Esophagus muscularis mucosa (tissue), 4 donors: ENCODE results near the gene SPRYD7. TPM values are rescaled to one million over a fixed set of nuclear protein-coding genes. Genes with fewer than 3 reads are reported as not detected.

Experiments
- DNase-seq: peaks from one replicate; pipeline ENCODE4 v3.0.0-alpha.2; 2017; ENCODE audit errors: extremely low spot score
- H3K27ac ChIP-seq, 4 donors: fragments of 200-600 bp; sonication (generic); replicated peaks in 1 of 4; 1 replicate in 3 of 4; 2 replicates in 1 of 4; pipeline ENCODE4 v1.5.1; 2016 to 2019; ENCODE audit warnings: mild to moderate bottlenecking in 1 of 4
- H3K27me3 ChIP-seq, 4 donors: fragments of 200-600 bp; sonication (generic); one replicate each; pipeline versions ENCODE4 v1.5.1 to v1.6.0; 2016 to 2019
- H3K36me3 ChIP-seq, 4 donors: fragments of 200-600 bp; sonication (generic); one replicate each; pipeline ENCODE4 v1.5.1; 2016 to 2019
- H3K4me1 ChIP-seq, 4 donors: fragments of 200-600 bp; sonication (generic); one replicate each; pipeline ENCODE4 v1.5.1; 2016 to 2019
- H3K4me3 ChIP-seq, 4 donors: fragments of 200-600 bp; sonication (generic); 1 replicate in 2 of 4; 2 replicates in 2 of 4; pipeline ENCODE4 v1.5.1; 2016 to 2019; ENCODE audit warnings: mild to moderate bottlenecking in 4 of 4, moderate library complexity in 1 of 4
- H3K9me3 ChIP-seq, 4 donors: fragments of 200-600 bp; sonication (generic); 1 replicate in 3 of 4; 2 replicates in 1 of 4; pipeline ENCODE4 v1.5.1; 2016 to 2019
- EP300 ChIP-seq: sonication (generic); formaldehyde crosslinking; IDR thresholded peaks from one replicate; pipeline ENCODE4 v1.6.1; 2017; ENCODE audit warnings: antibody characterized with exemption
- POLR2A ChIP-seq: fragments of 450-650 bp; IDR thresholded peaks from one replicate; pipeline ENCODE4 v1.6.1; 2017; ENCODE audit warnings: antibody characterized with exemption, moderate library complexity, mild to moderate bottlenecking, low read depth
- POLR2AphosphoS5 ChIP-seq, 2 donors: sonication (generic); formaldehyde crosslinking; IDR thresholded peaks; one replicate each; pipeline ENCODE4 v1.6.1; 2017; ENCODE audit warnings: antibody characterized with exemption in 2 of 2
- WGBS: methylation state at CpG from one replicate; pipeline ENCODE4 v1.1.5; 2018; 5-methylcytosine and 5-hydroxymethylcytosine counted together
- intact Hi-C: fragments of 100-400 bp; cut with DNase I; formaldehyde crosslinking; loops from one replicate; pipeline ENCODE4 v1.15.1; 2023
- total RNA-seq, 4 donors: library from RNA; depleted of rRNA; stranded (reverse); fragments of >200 nt; gene quantifications; one replicate each; pipeline versions ENCODE4 v1.1.0 to v1.2.1, GENCODE V29; 2016
- TF ChIP-seq, protein P1 (sequence below), 3 experiments: fragments of 200-600 bp in 2 of 3; fragments of 450-650 bp in 1 of 3; sonication (generic) in 2 of 3; IDR thresholded peaks; one replicate each; pipeline ENCODE4 v1.5.1; 2017 to 2019; ENCODE audit warnings: antibody characterized with exemption in 3 of 3, mild to moderate bottlenecking in 2 of 3, moderate library complexity in 1 of 3

SPRYD7 gene
- total RNA-seq, 4 donors from 2014 or later: 10.9 to 18.8 (median 15.0) TPM

DNA sequence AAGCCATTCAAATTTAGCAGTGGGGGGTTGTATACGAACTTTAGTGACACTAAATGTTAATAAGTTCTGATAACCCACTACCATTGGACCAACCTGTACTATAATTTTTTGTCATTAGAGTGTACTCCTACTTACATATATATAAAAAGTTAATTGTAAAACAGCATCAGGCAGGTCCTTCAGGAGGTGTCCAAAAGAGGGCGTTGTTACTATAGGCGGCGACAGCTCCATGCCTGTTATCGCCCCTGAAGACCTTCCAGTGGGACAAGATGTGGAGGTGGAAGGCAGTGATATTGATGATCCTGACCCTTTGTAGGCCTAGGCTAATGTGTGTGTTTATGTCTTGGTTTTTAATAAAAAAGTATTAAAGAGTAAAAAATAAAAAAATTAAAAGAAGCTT lies 27.5 kb downstream of the SPRYD7 start:
- no peak overlapping the region for H3K4me3 ChIP-seq
- no peak for DNase-seq
- H3K9me3 ChIP-seq: no peaks in the 10 kb centered on the region
- TF ChIP-seq, protein P1, sequence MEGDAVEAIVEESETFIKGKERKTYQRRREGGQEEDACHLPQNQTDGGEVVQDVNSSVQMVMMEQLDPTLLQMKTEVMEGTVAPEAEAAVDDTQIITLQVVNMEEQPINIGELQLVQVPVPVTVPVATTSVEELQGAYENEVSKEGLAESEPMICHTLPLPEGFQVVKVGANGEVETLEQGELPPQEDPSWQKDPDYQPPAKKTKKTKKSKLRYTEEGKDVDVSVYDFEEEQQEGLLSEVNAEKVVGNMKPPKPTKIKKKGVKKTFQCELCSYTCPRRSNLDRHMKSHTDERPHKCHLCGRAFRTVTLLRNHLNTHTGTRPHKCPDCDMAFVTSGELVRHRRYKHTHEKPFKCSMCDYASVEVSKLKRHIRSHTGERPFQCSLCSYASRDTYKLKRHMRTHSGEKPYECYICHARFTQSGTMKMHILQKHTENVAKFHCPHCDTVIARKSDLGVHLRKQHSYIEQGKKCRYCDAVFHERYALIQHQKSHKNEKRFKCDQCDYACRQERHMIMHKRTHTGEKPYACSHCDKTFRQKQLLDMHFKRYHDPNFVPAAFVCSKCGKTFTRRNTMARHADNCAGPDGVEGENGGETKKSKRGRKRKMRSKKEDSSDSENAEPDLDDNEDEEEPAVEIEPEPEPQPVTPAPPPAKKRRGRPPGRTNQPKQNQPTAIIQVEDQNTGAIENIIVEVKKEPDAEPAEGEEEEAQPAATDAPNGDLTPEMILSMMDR (IDR thresholded peaks at IDR 0.05): no peak
- TF ChIP-seq EP300: no peak
- TF ChIP-seq POLR2AphosphoS5 (IDR thresholded peaks at IDR 0.05): no peak
- TF ChIP-seq POLR2A: no peak
- H3K4me1 ChIP-seq: no peaks in the 10 kb centered on the region
- H3K27me3 ChIP-seq: no peaks in the 10 kb centered on the region
- WGBS: 89% methylated on average over 5 of the region's 5 CpGs
- H3K36me3 ChIP-seq: peaks cover 0 to 18% (median 8%) of the 10 kb centered on the region in 4 donors
- H3K27ac ChIP-seq: no peak overlapping the region
- intact Hi-C loops: no loop called here

DNA sequence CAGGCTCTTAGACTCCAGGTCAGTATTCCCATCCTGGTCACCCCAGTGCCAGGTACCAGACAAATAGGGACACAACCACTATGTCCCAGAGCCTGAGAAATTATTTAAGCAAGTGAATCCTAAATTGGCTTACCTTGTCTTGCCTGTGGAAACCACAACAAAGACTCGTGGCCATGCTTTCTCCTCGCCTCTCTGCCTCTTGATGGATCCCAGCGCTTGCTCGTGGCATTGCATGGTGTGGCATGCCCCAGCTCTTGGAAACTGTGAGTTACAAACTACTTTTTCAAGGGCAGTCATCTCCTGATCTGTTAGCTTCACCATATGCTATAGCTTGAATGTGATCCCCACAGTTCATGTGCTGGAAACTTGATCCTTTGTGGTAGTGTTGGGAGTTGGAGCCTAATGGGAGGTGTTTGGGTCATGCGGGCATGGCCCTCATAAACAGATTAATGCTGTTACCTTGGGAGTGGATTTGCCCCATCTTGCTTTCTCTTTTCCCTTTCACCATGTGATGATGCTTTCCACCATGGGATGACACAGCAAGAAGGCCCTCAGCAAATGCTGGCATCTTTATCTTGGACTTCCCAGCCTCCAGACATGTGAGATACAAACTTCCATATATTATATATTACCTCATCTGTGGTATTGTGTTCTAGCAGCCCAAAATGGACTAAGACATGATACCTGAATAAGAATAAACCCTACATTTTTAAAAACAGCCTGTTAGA lies 31.2 kb downstream of the SPRYD7 start:
- H3K9me3 ChIP-seq: no peaks in the 10 kb centered on the region
- WGBS: 96% methylated on average over 5 of the region's 5 CpGs
- H3K27me3 ChIP-seq: no peaks in the 10 kb centered on the region
- no peaks in the 10 kb centered on the region for H3K36me3 ChIP-seq
- intact Hi-C loops: no loop called here
- no peak overlapping the region for H3K27ac ChIP-seq
- no peaks in the 10 kb centered on the region for H3K4me1 ChIP-seq
- TF ChIP-seq POLR2A: no peak
- TF ChIP-seq EP300: no peak
- TF ChIP-seq, protein P1 (IDR thresholded peaks at IDR 0.05): no peak
- TF ChIP-seq POLR2AphosphoS5 (IDR thresholded peaks at IDR 0.05): no peak
- no peak for DNase-seq
- no peak overlapping the region for H3K4me3 ChIP-seq

DNA sequence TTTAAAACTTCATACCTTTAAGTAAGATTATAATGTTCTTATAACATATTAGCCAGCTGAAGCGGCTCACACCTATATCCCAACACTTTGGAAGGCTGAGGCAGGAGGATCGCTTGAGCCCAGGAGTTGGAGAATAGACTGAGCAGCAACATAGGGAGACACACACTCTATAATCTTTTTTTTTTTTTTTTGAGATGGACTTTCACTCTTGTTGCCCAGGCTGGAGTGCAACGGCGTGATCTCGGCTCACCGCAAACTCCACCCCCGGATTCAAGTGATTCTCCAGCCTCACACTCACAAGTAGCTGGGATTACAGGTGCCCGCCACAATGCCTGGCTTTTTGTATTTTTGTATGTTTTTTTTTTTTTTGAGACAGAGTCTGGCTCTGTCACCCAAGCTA lies 37.3 kb downstream of the SPRYD7 start:
- H3K4me1 ChIP-seq: no peaks in the 10 kb centered on the region
- no peak overlapping the region for H3K27ac ChIP-seq
- 88% methylated on average over 8 of the region's 8 CpGs for WGBS
- no peak for DNase-seq
- TF ChIP-seq EP300 (no peak), POLR2A (no peak), POLR2AphosphoS5 (IDR thresholded peaks at IDR 0.05) (no peak)
- TF ChIP-seq, protein P1 (IDR thresholded peaks at IDR 0.05): no peak
- H3K9me3 ChIP-seq: no peaks in the 10 kb centered on the region
- no peaks in the 10 kb centered on the region for H3K27me3 ChIP-seq
- H3K36me3 ChIP-seq: no peaks in the 10 kb centered on the region
- no peak overlapping the region for H3K4me3 ChIP-seq
- intact Hi-C loops: no loop called here

DNA sequence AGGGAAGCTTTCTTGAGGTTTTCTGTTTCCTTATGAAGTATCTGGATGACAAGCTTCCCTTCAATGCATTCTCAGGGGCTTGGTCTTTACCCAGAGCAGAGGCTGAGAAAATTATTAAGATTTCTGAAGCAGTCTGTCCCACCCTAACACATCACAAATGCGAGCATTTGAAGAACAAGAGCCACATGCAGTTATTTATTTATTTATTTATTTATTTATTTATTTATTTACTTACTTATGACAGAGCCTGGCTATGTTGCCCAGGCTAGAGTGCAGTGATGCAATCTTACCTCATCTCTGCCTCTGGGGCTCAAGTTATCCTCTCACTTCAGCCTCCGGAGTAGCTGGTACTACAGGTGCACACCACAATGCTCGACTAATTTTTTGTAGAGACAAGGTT lies 38.4 kb downstream of the SPRYD7 start:
- TF ChIP-seq POLR2AphosphoS5 (IDR thresholded peaks at IDR 0.05) (no peak), POLR2A (no peak), EP300 (no peak)
- Histone ChIP-seq H3K4me1 (no peaks in the 10 kb centered on the region), H3K9me3 (no peaks in the 10 kb centered on the region), H3K27ac (no peak overlapping the region), H3K27me3 (no peaks in the 10 kb centered on the region), H3K36me3 (no peaks in the 10 kb centered on the region), H3K4me3 (no peak overlapping the region)
- WGBS: 89% methylated on average over 3 of the region's 3 CpGs
- intact Hi-C loops: no loop called here
- no peak for DNase-seq

DNA sequence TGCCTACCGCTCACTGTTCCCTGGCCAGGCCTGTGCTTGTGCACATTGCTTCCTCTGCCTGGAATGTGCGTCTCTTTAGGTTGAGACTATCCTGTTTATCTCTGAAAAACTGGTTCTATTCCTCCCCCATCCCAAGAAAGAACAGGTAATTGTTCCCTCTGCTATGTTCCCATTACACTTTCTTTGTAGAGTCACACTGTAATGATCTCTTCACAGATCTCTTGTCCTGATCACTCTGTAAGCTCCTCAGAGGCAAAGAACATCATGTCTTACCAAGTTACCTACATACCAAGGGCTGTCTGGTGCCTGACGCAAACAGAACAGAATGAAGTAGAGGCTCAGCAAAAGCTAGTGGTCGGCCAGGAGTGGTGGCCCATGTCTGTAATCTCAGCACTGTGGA lies 40.3 kb downstream of the SPRYD7 start:
- intact Hi-C loops: no loop called here
- Histone ChIP-seq H3K27ac (no peak overlapping the region), H3K36me3 (no peaks in the 10 kb centered on the region), H3K4me3 (no peak overlapping the region), H3K27me3 (no peaks in the 10 kb centered on the region), H3K4me1 (no peaks in the 10 kb centered on the region), H3K9me3 (no peaks in the 10 kb centered on the region)
- 94% methylated on average over 4 of the region's 4 CpGs for WGBS
- TF ChIP-seq POLR2AphosphoS5 (IDR thresholded peaks at IDR 0.05) (no peak), POLR2A (no peak), EP300 (no peak)
- no peak for DNase-seq

DNA sequence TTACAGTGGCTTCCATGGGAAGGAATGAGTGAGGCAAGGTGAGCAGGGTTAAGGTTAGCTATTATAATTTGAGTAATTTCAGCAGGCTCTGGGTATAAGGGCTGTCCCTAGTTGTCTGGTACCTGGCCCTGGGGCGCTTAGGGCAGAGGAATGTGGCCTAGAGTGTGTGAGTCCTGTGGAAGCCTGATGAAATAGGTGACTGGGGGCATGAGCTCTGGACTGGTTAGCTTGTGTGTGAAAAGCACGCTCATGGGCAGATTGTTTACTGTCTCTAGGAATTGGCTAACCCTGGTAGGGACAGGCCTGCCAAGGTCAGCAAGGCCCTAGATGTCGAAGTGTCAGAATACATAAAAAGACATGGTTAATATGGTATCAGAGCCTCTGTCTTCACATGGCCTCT lies 42.5 kb downstream of the SPRYD7 start:
- Histone ChIP-seq H3K27ac (no peak overlapping the region), H3K4me1 (no peaks in the 10 kb centered on the region), H3K4me3 (no peak overlapping the region), H3K36me3 (no peaks in the 10 kb centered on the region), H3K9me3 (no peaks in the 10 kb centered on the region), H3K27me3 (no peaks in the 10 kb centered on the region)
- no peak for TF ChIP-seq POLR2A
- no peak for TF ChIP-seq EP300
- TF ChIP-seq POLR2AphosphoS5 (IDR thresholded peaks at IDR 0.05): no peak
- TF ChIP-seq, protein P1 (IDR thresholded peaks at IDR 0.05): no peak
- WGBS: 96% methylated on average over 3 of the region's 3 CpGs
- no peak for DNase-seq
- intact Hi-C loops: no loop called here
